ENCODE results near the gene GJB1.
A peak's percentile ranks its signal among the peaks of the same experiment; 100 is the strongest.
"Not testable (repeated sequence)": the region's sequence is repeated elsewhere in the genome, so short reads cannot be mapped to it uniquely, and the experiment has no call there.

GJB1 gene

DNA sequence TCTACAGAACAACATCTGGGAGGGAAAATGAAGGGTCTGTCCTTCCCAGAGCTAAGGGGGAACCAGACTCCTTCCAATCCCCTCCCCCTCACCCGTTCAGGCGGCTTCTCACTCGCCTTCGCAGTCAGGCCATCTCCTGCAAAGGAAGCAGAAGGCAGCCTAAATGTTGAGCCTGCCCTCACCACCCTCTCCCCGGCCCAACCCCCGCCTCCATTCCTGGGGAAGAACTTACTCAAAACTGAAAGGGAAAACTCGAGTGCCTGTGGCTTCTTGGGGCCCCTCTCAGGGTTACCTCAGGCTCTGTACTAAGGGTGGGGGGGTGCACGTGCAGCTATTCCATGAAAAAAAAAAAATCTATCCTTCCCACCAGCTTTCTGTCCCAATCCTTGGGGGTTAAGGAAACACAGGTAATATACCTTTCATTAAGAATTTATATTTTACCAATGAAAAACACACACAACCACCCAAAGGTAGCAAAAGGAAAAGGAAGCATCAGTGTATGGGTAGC, 28.5 kb downstream of the GJB1 start:
- H3K4me3 ChIP-seq (replicated peaks; ENCODE audit: low read depth, low read length) = no peak overlapping the region
- TF ChIP-seq, protein P1, sequence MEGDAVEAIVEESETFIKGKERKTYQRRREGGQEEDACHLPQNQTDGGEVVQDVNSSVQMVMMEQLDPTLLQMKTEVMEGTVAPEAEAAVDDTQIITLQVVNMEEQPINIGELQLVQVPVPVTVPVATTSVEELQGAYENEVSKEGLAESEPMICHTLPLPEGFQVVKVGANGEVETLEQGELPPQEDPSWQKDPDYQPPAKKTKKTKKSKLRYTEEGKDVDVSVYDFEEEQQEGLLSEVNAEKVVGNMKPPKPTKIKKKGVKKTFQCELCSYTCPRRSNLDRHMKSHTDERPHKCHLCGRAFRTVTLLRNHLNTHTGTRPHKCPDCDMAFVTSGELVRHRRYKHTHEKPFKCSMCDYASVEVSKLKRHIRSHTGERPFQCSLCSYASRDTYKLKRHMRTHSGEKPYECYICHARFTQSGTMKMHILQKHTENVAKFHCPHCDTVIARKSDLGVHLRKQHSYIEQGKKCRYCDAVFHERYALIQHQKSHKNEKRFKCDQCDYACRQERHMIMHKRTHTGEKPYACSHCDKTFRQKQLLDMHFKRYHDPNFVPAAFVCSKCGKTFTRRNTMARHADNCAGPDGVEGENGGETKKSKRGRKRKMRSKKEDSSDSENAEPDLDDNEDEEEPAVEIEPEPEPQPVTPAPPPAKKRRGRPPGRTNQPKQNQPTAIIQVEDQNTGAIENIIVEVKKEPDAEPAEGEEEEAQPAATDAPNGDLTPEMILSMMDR (IDR thresholded peaks at IDR 0.05; ENCODE audit: low read depth, low read length, missing control alignments) = no peak
- DNase-seq (ENCODE audit: extremely low read depth, low read depth) = no peak

DNA sequence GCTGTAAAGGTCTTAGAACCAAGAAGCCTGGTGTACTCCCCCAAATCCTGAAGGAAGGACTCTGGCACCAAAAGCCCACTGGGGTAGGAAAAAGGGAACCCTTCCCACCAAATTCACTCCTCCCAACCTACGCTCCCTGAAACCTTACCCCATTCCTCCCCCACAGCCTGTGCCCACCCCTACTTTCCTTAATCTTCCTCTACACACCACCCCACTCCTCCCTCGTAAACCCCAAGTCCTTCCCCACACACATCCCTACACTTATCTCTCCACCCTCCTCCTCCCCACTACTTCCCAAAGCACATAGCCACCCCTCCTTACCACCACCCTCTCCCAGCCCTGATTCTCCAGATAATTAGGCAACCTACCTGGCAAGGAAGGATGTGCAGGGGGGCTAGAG, 29.2 kb downstream of the GJB1 start:
- H3K4me3 ChIP-seq (replicated peaks; ENCODE audit: low read depth, low read length) = peak overlapping the region; percentile 70

DNA sequence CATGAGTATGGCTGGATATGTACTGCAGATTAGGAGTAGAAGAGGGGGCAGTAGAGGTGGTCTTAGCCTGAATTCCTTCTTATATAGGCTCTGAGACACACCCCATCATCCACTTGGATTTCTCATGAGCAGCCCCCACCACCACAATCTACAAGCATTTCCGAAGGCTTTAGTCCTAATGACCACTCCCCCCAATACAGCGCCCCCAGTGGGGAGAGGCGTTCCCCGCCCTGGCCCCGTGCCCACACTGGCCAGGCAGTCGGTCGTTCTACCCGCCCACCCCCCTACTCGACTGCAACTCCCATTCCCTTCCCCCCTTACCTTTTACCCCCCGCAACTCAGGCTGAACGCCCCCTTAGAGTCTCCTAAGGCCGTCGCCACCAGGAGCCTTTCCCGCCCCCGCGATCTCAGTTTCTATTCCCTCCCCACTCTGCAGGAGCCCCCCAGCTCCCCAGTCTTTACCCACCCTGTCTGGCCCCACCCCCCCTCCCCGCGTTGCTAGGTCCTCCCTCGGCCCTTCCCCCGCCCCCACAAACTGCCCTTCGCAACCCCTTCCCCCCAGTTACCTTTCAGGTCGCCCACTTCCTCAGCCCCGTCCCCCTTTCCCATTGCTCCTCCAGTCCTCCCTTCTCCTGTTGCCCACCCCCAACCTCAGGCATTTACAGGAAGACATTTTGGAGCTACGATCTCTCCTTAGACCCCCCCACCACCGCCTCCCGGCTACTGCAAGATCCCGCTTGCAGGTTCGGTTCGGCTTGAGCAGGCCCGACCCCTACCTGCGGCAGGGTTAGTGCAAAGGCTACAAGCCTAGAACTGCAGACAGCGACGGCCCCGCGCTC, 30.4 kb downstream of the GJB1 start:
- H3K4me3 ChIP-seq (replicated peaks; ENCODE audit: low read depth, low read length) = peak overlapping the region; percentile 70
- DNase-seq (ENCODE audit: extremely low read depth, low read depth) = no peak
- TF ChIP-seq, protein P1 (IDR thresholded peaks at IDR 0.05; ENCODE audit: low read depth, low read length, missing control alignments) = peak; percentile 44

More for the DNA sequence above, 29.2 kb downstream of the GJB1 start:
- TF ChIP-seq, protein P1 (IDR thresholded peaks at IDR 0.05; ENCODE audit: low read depth, low read length, missing control alignments) = no peak
- no peak for DNase-seq (ENCODE audit: extremely low read depth, low read depth)

DNA sequence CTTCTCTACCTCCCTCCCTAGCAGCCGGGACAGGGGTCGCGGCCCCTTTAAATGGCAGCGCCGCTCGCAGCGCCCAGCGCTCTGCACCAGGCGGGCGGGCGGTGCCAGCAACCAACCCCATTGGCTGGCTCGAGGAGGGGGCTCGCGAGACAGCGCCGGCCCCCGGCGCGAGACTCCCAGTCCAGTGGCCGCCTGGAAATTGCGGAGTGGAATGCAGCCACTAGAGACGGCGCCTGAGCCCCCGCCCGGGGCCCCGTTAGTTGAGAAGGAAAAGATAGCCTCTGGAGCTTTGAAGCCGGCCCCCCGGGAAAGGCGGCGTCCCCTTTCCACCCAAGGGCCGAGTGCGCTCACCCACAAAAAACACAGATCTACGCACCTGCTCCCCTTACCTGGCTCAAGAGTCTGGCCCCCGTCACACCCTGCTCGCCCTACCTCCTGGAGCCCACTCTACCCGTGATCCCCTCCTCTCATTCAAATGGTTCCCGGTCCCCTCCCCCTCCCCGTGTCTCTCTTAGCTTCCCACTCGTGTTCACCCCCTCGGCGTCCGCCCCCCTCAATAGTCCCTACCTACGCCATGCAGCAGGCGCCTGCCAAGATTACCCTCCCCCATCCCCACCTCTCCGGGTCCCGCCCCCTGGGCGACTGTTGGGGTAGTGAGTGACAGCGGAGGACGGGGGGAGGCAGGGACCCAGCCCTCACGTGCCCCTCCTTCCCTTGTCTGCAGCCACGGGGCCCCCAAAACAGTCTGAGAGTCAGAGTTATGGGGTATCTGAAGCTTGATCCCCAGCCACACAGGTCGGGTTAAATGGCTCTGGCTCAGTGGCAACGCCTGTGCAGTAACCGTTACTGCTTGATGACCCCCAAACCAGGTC, 31.3 kb downstream of the GJB1 start, which contains the start of gene ZMYM3:
Gene ZMYM3 (minus strand): TSS at position 49 of the 872 bp plus-strand sequence. CDS start 885 bp downstream, outside the sequence.
- TF ChIP-seq, protein P1 (IDR thresholded peaks at IDR 0.05; ENCODE audit: low read depth, low read length, missing control alignments) = no peak
- peak within 1 kb of the TSS; percentile 70 for H3K4me3 ChIP-seq (replicated peaks; ENCODE audit: low read depth, low read length)
- DNase-seq (ENCODE audit: extremely low read depth, low read depth) = no peak

DNA sequence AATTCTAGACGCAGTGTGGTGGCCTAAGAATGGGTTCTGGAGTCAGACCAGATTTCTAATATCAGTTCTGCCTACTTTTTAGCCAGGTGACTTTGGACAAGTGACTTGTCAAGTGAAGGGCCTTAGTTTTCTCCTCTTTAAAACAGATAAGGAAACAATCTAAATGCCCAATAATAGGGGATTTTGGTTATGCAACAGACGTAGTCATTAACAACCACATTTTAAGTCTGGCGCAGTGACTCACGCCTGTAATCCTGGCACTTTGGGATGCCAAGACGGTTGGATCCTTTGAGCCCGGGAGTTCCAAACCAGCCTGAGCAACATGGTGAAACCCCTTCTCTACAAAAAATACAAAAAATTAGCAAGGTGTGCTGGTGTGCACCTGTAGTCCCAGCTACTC, 33.0 kb downstream of the GJB1 start:
- TF ChIP-seq, protein P1 (IDR thresholded peaks at IDR 0.05; ENCODE audit: low read depth, low read length, missing control alignments) = no peak
- no peak for DNase-seq (ENCODE audit: extremely low read depth, low read depth)
- H3K4me3 ChIP-seq (replicated peaks; ENCODE audit: low read depth, low read length) = no peak overlapping the region

DNA sequence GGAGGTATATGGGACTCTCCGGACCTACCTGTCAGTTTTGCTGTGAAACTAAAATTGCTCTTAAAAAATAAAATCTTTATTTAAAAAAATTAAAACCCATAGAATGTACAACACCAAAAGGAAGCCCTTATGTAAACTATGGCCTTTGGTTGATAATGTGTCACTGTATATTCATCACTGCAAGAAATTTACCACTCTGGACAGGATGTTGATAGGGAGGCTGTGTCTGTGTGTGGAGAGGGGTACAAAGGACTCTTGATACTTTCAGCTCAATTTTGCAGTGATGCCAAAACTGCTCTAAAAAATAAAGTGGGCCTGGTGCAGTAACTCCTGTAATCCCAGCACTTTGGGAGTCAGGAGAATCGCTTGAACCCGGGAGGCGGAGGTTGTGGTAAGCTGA, 33.8 kb downstream of the GJB1 start:
- no peak for DNase-seq (ENCODE audit: extremely low read depth, low read depth)
- no peak overlapping the region for H3K4me3 ChIP-seq (replicated peaks; ENCODE audit: low read depth, low read length)
- TF ChIP-seq, protein P1 (IDR thresholded peaks at IDR 0.05; ENCODE audit: low read depth, low read length, missing control alignments) = no peak

DNA sequence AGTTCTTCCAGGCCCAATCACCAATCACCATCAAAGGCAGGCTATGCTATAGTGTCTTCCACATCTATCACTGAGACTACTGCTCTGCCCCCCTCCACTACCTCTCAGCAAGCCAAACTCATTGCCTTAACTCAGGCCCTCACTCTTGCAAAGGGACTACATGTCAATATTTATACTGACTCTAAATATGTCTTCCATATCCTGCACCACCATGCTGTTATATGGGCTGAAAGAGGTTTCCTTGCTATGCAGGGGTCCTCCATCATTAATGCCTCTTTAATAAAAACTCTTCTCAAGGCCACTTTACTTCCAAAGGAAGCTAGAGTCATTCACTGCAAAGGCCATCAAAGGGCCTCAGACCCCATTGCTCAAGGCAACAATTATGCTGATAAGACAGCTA, 45.6 kb downstream of the GJB1 start:
- not testable (repeated sequence) for DNase-seq (ENCODE audit: extremely low read depth, low read depth)

More for the DNA sequence above, 45.6 kb downstream of the GJB1 start:
- not testable (repeated sequence) for H3K4me3 ChIP-seq (replicated peaks; ENCODE audit: low read depth, low read length)

Measured in HFF-Myc (cell line).